ENCODE measurements around the gene THAP7. TPM values are rescaled to one million over a fixed set of nuclear protein-coding genes. Genes with fewer than 3 reads are reported as not detected.

The THAP7 gene
- total and polyA plus RNA-seq, 2 of the 4 experiments (the other 2 are of a cell fraction), result 14.2 to 19.8 TPM

DNA sequence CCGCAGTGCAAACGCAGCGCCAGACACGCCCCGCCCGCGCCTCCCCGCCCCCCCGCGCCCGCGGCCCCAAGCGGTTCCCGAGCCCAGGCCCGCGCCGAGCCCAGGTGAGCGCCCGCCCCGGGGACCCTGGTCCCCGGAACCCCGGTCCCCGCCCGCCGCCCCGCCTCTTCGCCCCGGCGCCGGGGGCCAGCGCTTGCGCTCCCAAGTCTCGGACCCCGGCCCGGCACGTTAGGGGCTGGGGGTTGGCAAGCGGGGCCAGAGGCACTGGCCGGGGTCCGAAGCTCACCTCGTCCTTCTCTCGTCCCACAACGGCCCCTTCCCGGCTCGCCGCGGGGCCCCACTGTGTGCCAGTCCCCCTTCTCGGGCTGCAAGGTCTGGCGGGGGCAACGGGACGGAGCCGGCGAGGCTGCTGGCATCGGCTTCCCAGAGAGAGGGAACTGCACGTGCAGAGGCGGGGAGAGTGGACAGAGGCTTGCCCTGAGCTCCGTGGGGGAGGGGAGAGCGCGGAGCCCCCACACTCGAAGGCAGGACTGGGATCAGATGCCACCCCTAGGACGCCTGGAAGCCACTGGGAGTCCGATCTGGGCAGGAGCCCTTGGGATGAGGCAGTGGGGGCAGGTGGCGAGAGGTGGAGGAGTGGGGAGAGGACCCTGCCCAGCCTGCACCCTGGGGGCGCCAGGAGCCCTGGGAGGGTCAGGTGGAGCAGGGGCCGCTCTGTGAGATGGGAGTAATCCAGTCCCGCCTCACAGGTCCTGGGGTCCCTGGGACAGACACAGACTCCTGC is 36.6 kb downstream of the THAP7 start:
- intact Hi-C loops (cut with micrococcal nuclease), result no loop called here
- dilution Hi-C loops (cut with HindIII; ENCODE audit: low sequenced_read_pairs, unreplicated experiment), result no loop called here
- no peak overlapping the region for H4K8ac ChIP-seq (ENCODE audit: low read depth in 2 of 2, low read length in 2 of 2)
- H3K4ac ChIP-seq (ENCODE audit: low read depth, low read length), result no peak overlapping the region
- H4K20me1 ChIP-seq (ENCODE audit: insufficient read depth, low read length), result no peaks in the 10 kb centered on the region; the same call in 1 of the 2 replicates
- ChIA-PET POLR2A (ENCODE audit: unreplicated experiment) (no interaction called here), CTCF (no interaction called here)
- no peaks in the 10 kb centered on the region for H3K36me3 ChIP-seq (ENCODE audit: control insufficient read depth, insufficient read depth, low read length)
- peak overlapping the region; percentile 43 for H2AFZ ChIP-seq (replicated peaks; ENCODE audit: low read length, poor library complexity)
- no peak overlapping the region for H3K14ac ChIP-seq (replicated peaks; ENCODE audit: low read depth, low read length)
- no peak for DNase-seq
- WGBS, 2 experiments (ENCODE audit: extremely low coverage in 2 of 2, insufficient read length in 1 of 2), result 26% methylated on average over 10 of the region's 65 CpGs; no CpG with 5 or more reads in 1 of the 2 experiments
- no peak overlapping the region for H2BK120ac ChIP-seq (ENCODE audit: low read depth, low read length)
- no peak overlapping the region for H2BK5ac ChIP-seq (ENCODE audit: low read depth, low read length, poor library complexity, severe bottlenecking)
- peaks cover 41% of the 10 kb centered on the region for H3K27me3 ChIP-seq (ENCODE audit: control insufficient read depth, insufficient read depth, low read length)
- TF ChIP-seq CEBPB (IDR thresholded peaks at IDR 0.05; ENCODE audit: low read depth, low read length) (no peak), MXI1 (IDR thresholded peaks at IDR 0.05; ENCODE audit: borderline replicate concordance, low read depth, low read length) (no peak), RCOR1 (IDR thresholded peaks at IDR 0.05; ENCODE audit: insufficient replicate concordance, low read length) (no peak), POLR2A (IDR thresholded peaks at IDR 0.05; ENCODE audit: low read depth, low read length) (no peak), MAZ (IDR thresholded peaks at IDR 0.05; ENCODE audit: borderline replicate concordance, low read depth, low read length) (no peak), BHLHE40 (IDR thresholded peaks at IDR 0.05; ENCODE audit: low read depth, low read length) (peak; percentile 78), RAD21 (IDR thresholded peaks at IDR 0.05; ENCODE audit: low read length) (no peak)
- TF ChIP-seq, protein P1, sequence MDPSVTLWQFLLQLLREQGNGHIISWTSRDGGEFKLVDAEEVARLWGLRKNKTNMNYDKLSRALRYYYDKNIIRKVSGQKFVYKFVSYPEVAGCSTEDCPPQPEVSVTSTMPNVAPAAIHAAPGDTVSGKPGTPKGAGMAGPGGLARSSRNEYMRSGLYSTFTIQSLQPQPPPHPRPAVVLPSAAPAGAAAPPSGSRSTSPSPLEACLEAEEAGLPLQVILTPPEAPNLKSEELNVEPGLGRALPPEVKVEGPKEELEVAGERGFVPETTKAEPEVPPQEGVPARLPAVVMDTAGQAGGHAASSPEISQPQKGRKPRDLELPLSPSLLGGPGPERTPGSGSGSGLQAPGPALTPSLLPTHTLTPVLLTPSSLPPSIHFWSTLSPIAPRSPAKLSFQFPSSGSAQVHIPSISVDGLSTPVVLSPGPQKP (IDR thresholded peaks at IDR 0.05; ENCODE audit: borderline replicate concordance, low read depth, low read length), result no peak
- no peak overlapping the region for H3K18ac ChIP-seq (ENCODE audit: low read depth, low read length)
- H4K5ac ChIP-seq (ENCODE audit: low read depth, low read length), result no peak overlapping the region
- no peak overlapping the region for H3K56ac ChIP-seq (ENCODE audit: extremely low read depth, insufficient read depth, low read length)
- no peak overlapping the region for H4K91ac ChIP-seq (ENCODE audit: insufficient read depth, low read depth, low read length)
- H3K9ac ChIP-seq (ENCODE audit: low read depth, low read length), result no peak overlapping the region
- no peaks in the 10 kb centered on the region for H3K9me3 ChIP-seq (ENCODE audit: control insufficient read depth, insufficient read depth, low read length)
- BruUV-seq (replicated peaks), result no TSS peak
- no peak overlapping the region for H3K23ac ChIP-seq (ENCODE audit: low read depth, low read length)
- no peaks in the 10 kb centered on the region for H3K79me1 ChIP-seq (ENCODE audit: low read depth in 1 of 2, low read length in 2 of 2)
- H2BK15ac ChIP-seq (ENCODE audit: low read depth, low read length), result no peak overlapping the region
- no peak overlapping the region for H2BK20ac ChIP-seq (ENCODE audit: low read depth, low read length)
- no peaks in the 10 kb centered on the region for H3K9me1 ChIP-seq (ENCODE audit: insufficient read depth, low read length)
- H3K4me3 ChIP-seq (ENCODE audit: insufficient read depth, low read depth, low read length), result peak overlapping the region; percentile 17; the same call in 1 of the 2 replicates
- no peaks in the 10 kb centered on the region for H3K4me1 ChIP-seq (ENCODE audit: control insufficient read depth, insufficient read depth, low read length)
- H2AK9ac ChIP-seq (replicated peaks; ENCODE audit: low read depth, low read length, poor library complexity), result no peak overlapping the region
- peak overlapping the region; percentile 59; the same call in 1 of the 2 replicates for H3K4me2 ChIP-seq (ENCODE audit: low read depth, low read length)
- in situ Hi-C loops (cut with MboI; ENCODE audit: low sequenced_read_pairs), result no loop called here
- H2AK5ac ChIP-seq (ENCODE audit: low read depth, low read length), result no peak overlapping the region
- no peak overlapping the region for H3K27ac ChIP-seq (ENCODE audit: insufficient read depth, low read length)
- no peak; the same call in none of the 2 replicates for ATAC-seq (ENCODE audit: low read depth)
